Esophagus muscularis mucosa (tissue), 4 donors: ENCODE measurements around the gene RASAL2.

Experiments used
- EP300 ChIP-seq: sonication (generic); formaldehyde crosslinking; IDR thresholded peaks from one replicate; pipeline ENCODE4 v1.6.1; 2017; ENCODE audit warnings: antibody characterized with exemption
- POLR2A ChIP-seq: fragments of 450-650 bp; IDR thresholded peaks from one replicate; pipeline ENCODE4 v1.6.1; 2017; ENCODE audit warnings: antibody characterized with exemption, moderate library complexity, mild to moderate bottlenecking, low read depth
- POLR2AphosphoS5 ChIP-seq, 2 donors: sonication (generic); formaldehyde crosslinking; IDR thresholded peaks; one replicate each; pipeline ENCODE4 v1.6.1; 2017; ENCODE audit warnings: antibody characterized with exemption in 2 of 2
- TF ChIP-seq, protein P1 (sequence below), 3 experiments: fragments of 200-600 bp in 2 of 3; fragments of 450-650 bp in 1 of 3; sonication (generic) in 2 of 3; IDR thresholded peaks; one replicate each; pipeline ENCODE4 v1.5.1; 2017 to 2019; ENCODE audit warnings: antibody characterized with exemption in 3 of 3, mild to moderate bottlenecking in 2 of 3, moderate library complexity in 1 of 3

GRCh38 chr1:178335426-178335825, 241.5 kb downstream of the RASAL2 start:
- TF ChIP-seq, protein P1, sequence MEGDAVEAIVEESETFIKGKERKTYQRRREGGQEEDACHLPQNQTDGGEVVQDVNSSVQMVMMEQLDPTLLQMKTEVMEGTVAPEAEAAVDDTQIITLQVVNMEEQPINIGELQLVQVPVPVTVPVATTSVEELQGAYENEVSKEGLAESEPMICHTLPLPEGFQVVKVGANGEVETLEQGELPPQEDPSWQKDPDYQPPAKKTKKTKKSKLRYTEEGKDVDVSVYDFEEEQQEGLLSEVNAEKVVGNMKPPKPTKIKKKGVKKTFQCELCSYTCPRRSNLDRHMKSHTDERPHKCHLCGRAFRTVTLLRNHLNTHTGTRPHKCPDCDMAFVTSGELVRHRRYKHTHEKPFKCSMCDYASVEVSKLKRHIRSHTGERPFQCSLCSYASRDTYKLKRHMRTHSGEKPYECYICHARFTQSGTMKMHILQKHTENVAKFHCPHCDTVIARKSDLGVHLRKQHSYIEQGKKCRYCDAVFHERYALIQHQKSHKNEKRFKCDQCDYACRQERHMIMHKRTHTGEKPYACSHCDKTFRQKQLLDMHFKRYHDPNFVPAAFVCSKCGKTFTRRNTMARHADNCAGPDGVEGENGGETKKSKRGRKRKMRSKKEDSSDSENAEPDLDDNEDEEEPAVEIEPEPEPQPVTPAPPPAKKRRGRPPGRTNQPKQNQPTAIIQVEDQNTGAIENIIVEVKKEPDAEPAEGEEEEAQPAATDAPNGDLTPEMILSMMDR (IDR thresholded peaks at IDR 0.05), result no peak
- no peak for TF ChIP-seq POLR2AphosphoS5 (IDR thresholded peaks at IDR 0.05)
- TF ChIP-seq EP300, result no peak
- TF ChIP-seq POLR2A, result no peak
